Liver (tissue), 9 donors: ENCODE measurements around the gene HFM1. TPM values are rescaled to one million over a fixed set of nuclear protein-coding genes. Genes with fewer than 3 reads are reported as not detected.

Source experiments
- DNase-seq: peaks from one replicate; pipeline ENCODE4 v3.0.0-alpha.2; 2017; ENCODE audit warnings: low spot score
- H3K27ac ChIP-seq, 2 donors: one replicate each; pipeline ENCODE4 v1.7.0; 2013; ENCODE audit warnings: inconsistent platforms in 2 of 2, low read length in 2 of 2, control low read depth in 1 of 2, low read depth in 1 of 2, mild to moderate bottlenecking in 1 of 2
- H3K27me3 ChIP-seq, 4 donors: one replicate each; pipeline versions ENCODE4 v1.6.1 to v1.7.0; 2013; ENCODE audit warnings: low read length in 3 of 4, inconsistent platforms in 1 of 4, mild to moderate bottlenecking in 1 of 4, moderate library complexity in 1 of 4; ENCODE audit not compliant: control insufficient read depth in 4 of 4, insufficient read depth in 4 of 4
- H3K36me3 ChIP-seq, 4 donors: one replicate each; pipeline versions ENCODE4 v1.6.1 to v1.7.0; 2013; ENCODE audit warnings: low read length in 3 of 4, mild to moderate bottlenecking in 3 of 4, low read depth in 1 of 4, moderate library complexity in 1 of 4; ENCODE audit not compliant: control insufficient read depth in 4 of 4, insufficient read depth in 3 of 4
- H3K4me1 ChIP-seq, 4 donors: one replicate each; pipeline versions ENCODE4 v1.6.1 to v1.7.0; 2013; ENCODE audit warnings: low read length in 3 of 4, mild to moderate bottlenecking in 3 of 4, moderate library complexity in 1 of 4; ENCODE audit not compliant: control insufficient read depth in 4 of 4, insufficient read depth in 4 of 4
- H3K4me3 ChIP-seq, 3 donors: one replicate each; pipeline versions ENCODE4 v1.6.1 to v1.7.0; 2013; ENCODE audit warnings: low read length in 3 of 3, control low read depth in 1 of 3, low read depth in 1 of 3, mild to moderate bottlenecking in 1 of 3
- H3K9ac ChIP-seq, 2 donors: one replicate each; pipeline ENCODE4 v1.7.0; 2013; ENCODE audit warnings: low read length in 2 of 2, mild to moderate bottlenecking in 2 of 2, moderate library complexity in 2 of 2, control low read depth in 1 of 2, low read depth in 1 of 2
- H3K9me3 ChIP-seq, 4 donors: one replicate each; pipeline versions ENCODE4 v1.6.1 to v1.7.0; 2013; ENCODE audit warnings: low read length in 3 of 4; ENCODE audit not compliant: control insufficient read depth in 4 of 4
- EGR1 ChIP-seq, 2 donors: IDR thresholded peaks; 2 replicates each; pipeline ENCODE4 v1.6.1; 2016 to 2018; ENCODE audit warnings: antibody characterized with exemption in 2 of 2, low read depth in 2 of 2
- FOXA1 ChIP-seq: IDR thresholded peaks from 2 replicates; pipeline ENCODE4 v1.6.1; 2016; ENCODE audit warnings: antibody characterized with exemption
- FOXA2 ChIP-seq: IDR thresholded peaks from 2 replicates; pipeline ENCODE4 v1.6.1; 2016; ENCODE audit warnings: antibody characterized with exemption
- GABPA ChIP-seq, 2 donors: IDR thresholded peaks in 1 of 2; conservative IDR thresholded peaks in 1 of 2; 2 replicates each; pipeline ENCODE4 v1.6.1; 2016; ENCODE audit warnings: antibody characterized with exemption in 2 of 2, mild to moderate bottlenecking in 1 of 2, moderate library complexity in 1 of 2
- HNF4G ChIP-seq: IDR thresholded peaks from 2 replicates; pipeline ENCODE4 v1.6.1; 2016; ENCODE audit warnings: antibody characterized with exemption
- JUND ChIP-seq, 2 donors: IDR thresholded peaks; 2 replicates each; pipeline ENCODE4 v1.6.1; 2016; ENCODE audit warnings: antibody characterized with exemption in 2 of 2
- NR2F2 ChIP-seq: IDR thresholded peaks from 2 replicates; pipeline ENCODE4 v1.6.1; 2016; ENCODE audit warnings: antibody characterized with exemption
- RAD21 ChIP-seq, 2 donors: IDR thresholded peaks; 2 replicates each; pipeline ENCODE4 v1.6.1; 2016; ENCODE audit warnings: antibody characterized with exemption in 2 of 2, mild to moderate bottlenecking in 2 of 2
- RXRA ChIP-seq, 2 donors: IDR thresholded peaks; 2 replicates each; pipeline ENCODE4 v1.6.1; 2017 to 2018; ENCODE audit warnings: antibody characterized with exemption in 2 of 2, mild to moderate bottlenecking in 1 of 2
- SP1 ChIP-seq: IDR thresholded peaks from 2 replicates; pipeline ENCODE4 v1.6.1; 2018; ENCODE audit warnings: antibody characterized with exemption, mild to moderate bottlenecking
- TAF1 ChIP-seq: conservative IDR thresholded peaks from 2 replicates; pipeline ENCODE4 v1.6.1; 2016; ENCODE audit warnings: antibody characterized with exemption, mild to moderate bottlenecking
- YY1 ChIP-seq: IDR thresholded peaks from 2 replicates; pipeline ENCODE4 v1.6.1; 2016; ENCODE audit warnings: antibody characterized with exemption, mild to moderate bottlenecking
- WGBS: extraction: QIAGEN DNeasy Blood & Tissue Kit; methylation state at CpG from one replicate; pipeline ENCODE4 v1.1.7; 2013; 5-methylcytosine and 5-hydroxymethylcytosine counted together
- polyA plus RNA-seq, 2 donors: library from polyadenylated mRNA; stranded (reverse) in 1 of 2; unstranded in 1 of 2; fragments of 200-250 nt in 1 of 2; fragments of >200 nt in 1 of 2; fragmentation: Nextera tagmentation in 1 of 2; extraction: Ambion mirVana in 1 of 2; gene quantifications; one replicate each; pipeline versions ENCODE4 v1.2.1 to v1.2.3, GENCODE V29; 2013 to 2015
- total RNA-seq, 2 donors: library from RNA; depleted of rRNA; stranded (reverse); fragments of >200 nt; gene quantifications; one replicate each; pipeline ENCODE4 v1.2.3, GENCODE V29; 2014
- TF ChIP-seq, protein P1 (sequence below): IDR thresholded peaks from 2 replicates; pipeline ENCODE4 v1.6.1; 2016; ENCODE audit warnings: antibody characterized with exemption
- TF ChIP-seq, protein P2 (sequence below): fragments of 150-350 bp; IDR thresholded peaks from 2 replicates; pipeline ENCODE4 v1.5.1; 2017; ENCODE audit warnings: improper control_type of control experiment, low read depth, low read length; ENCODE audit not compliant: missing input control
- TF ChIP-seq, protein P3 (sequence below): IDR thresholded peaks from 2 replicates; pipeline ENCODE4 v1.6.1; 2016; ENCODE audit warnings: antibody characterized with exemption, mild to moderate bottlenecking
- TF ChIP-seq, protein P4 (sequence below): IDR thresholded peaks from 2 replicates; pipeline ENCODE4 v1.6.1; 2016; ENCODE audit warnings: antibody characterized with exemption
- TF ChIP-seq, protein P5 (sequence below): IDR thresholded peaks from 2 replicates; pipeline ENCODE4 v1.6.1; 2016; ENCODE audit warnings: antibody characterized with exemption
- donor health status: healthy.
- donor health status: healthy.
- donor health status: healthy.
- donor health status: healthy.
- donor health status: healthy.

HFM1 gene
- total and polyA plus RNA-seq, 4 donors = 0.01 to 2.8 (median 0.29) TPM

DNA sequence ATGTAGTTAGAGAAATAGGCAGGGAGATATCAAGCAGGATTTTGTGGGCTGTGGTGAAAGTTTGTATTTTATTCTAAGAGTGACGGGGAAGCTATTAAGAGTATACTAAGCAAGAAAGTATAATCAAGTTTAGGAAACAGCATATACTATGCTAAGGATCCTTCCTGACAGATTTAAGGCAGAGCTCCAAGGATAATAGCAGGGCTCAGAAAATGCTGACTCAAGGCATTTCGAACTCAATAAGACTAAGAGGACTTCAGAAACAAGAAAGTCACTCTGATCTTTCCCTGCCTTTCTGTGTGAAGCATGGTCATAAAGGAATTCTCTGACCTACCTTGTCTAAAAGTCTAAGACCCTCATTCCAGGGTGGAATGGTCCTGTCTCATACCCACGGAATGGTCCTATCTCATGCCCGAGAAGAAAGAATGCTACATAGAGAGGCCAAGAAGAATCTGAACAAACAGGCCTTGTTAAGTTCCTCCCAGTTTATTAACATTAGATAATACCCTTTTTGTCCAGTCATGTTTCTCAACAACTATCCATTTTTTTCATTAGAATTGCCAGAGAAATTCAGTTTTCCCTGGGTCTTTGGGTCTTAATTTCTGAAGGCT lies 59.1 kb downstream of the HFM1 start (continued):
- no peak for TF ChIP-seq TAF1
- TF ChIP-seq FOXA1 = no peak

DNA sequence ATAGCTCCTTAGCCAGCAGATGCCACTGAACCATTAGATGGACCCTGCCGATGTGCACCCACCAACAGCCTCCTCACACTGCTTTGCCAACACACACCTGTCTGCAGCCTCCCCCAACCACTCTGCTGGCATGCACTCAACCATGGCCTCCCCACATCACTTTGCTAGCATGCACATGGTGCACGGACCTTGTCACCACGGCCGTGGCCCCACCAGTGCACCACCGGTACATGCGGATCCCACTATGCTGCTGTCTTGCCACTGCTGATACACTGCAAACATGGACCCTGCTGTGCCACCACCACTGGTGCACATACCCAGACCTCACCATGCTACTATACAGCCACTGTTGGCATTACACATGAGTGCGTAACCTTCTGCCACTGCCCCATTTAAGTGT lies 66.1 kb downstream of the HFM1 start:
- Histone ChIP-seq H3K27ac (no peak overlapping the region), H3K36me3 (no peaks in the 10 kb centered on the region), H3K9ac (no peak overlapping the region), H3K9me3 (no peaks in the 10 kb centered on the region), H3K4me1 (no peaks in the 10 kb centered on the region), H3K4me3 (no peak overlapping the region), H3K27me3 (no peaks in the 10 kb centered on the region)
- DNase-seq = no peak
- TF ChIP-seq, protein P1, sequence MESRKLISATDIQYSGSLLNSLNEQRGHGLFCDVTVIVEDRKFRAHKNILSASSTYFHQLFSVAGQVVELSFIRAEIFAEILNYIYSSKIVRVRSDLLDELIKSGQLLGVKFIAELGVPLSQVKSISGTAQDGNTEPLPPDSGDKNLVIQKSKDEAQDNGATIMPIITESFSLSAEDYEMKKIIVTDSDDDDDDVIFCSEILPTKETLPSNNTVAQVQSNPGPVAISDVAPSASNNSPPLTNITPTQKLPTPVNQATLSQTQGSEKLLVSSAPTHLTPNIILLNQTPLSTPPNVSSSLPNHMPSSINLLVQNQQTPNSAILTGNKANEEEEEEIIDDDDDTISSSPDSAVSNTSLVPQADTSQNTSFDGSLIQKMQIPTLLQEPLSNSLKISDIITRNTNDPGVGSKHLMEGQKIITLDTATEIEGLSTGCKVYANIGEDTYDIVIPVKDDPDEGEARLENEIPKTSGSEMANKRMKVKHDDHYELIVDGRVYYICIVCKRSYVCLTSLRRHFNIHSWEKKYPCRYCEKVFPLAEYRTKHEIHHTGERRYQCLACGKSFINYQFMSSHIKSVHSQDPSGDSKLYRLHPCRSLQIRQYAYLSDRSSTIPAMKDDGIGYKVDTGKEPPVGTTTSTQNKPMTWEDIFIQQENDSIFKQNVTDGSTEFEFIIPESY = no peak
- no peak for TF ChIP-seq NR2F2
- TF ChIP-seq FOXA2 = no peak
- no peak for TF ChIP-seq JUND (IDR thresholded peaks at IDR 0.05)
- WGBS = 96% methylated on average over 7 of the region's 7 CpGs

DNA sequence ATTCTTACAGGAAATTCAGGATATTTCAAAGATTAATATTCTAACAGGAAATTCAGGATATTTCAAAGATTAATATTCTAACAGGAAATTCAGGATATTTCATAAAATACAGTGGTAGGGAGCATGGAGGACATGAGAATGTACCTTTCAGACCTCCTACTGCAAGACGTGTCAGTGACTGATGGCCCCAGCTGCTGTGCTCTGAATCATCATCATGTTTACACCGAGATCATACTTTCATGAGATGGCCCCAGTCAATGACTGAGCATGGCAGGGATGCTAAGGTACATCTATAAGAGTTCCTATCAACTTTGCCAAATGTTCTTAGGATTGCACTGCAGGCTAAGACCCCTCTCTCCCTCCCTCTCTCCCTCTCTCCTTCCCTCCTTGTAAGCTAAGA lies 69.0 kb downstream of the HFM1 start:
- WGBS = 75% methylated on average over 2 of the region's 2 CpGs
- H3K9ac ChIP-seq = no peak overlapping the region
- H3K4me3 ChIP-seq = no peak overlapping the region
- H3K9me3 ChIP-seq = no peaks in the 10 kb centered on the region
- DNase-seq = no peak
- no peak overlapping the region for H3K27ac ChIP-seq
- no peaks in the 10 kb centered on the region for H3K4me1 ChIP-seq
- TF ChIP-seq FOXA1 = no peak
- TF ChIP-seq, protein P2, sequence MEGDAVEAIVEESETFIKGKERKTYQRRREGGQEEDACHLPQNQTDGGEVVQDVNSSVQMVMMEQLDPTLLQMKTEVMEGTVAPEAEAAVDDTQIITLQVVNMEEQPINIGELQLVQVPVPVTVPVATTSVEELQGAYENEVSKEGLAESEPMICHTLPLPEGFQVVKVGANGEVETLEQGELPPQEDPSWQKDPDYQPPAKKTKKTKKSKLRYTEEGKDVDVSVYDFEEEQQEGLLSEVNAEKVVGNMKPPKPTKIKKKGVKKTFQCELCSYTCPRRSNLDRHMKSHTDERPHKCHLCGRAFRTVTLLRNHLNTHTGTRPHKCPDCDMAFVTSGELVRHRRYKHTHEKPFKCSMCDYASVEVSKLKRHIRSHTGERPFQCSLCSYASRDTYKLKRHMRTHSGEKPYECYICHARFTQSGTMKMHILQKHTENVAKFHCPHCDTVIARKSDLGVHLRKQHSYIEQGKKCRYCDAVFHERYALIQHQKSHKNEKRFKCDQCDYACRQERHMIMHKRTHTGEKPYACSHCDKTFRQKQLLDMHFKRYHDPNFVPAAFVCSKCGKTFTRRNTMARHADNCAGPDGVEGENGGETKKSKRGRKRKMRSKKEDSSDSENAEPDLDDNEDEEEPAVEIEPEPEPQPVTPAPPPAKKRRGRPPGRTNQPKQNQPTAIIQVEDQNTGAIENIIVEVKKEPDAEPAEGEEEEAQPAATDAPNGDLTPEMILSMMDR = no peak
- no peak for TF ChIP-seq FOXA2
- TF ChIP-seq RAD21 (IDR thresholded peaks at IDR 0.05) = no peak
- TF ChIP-seq, protein P3, sequence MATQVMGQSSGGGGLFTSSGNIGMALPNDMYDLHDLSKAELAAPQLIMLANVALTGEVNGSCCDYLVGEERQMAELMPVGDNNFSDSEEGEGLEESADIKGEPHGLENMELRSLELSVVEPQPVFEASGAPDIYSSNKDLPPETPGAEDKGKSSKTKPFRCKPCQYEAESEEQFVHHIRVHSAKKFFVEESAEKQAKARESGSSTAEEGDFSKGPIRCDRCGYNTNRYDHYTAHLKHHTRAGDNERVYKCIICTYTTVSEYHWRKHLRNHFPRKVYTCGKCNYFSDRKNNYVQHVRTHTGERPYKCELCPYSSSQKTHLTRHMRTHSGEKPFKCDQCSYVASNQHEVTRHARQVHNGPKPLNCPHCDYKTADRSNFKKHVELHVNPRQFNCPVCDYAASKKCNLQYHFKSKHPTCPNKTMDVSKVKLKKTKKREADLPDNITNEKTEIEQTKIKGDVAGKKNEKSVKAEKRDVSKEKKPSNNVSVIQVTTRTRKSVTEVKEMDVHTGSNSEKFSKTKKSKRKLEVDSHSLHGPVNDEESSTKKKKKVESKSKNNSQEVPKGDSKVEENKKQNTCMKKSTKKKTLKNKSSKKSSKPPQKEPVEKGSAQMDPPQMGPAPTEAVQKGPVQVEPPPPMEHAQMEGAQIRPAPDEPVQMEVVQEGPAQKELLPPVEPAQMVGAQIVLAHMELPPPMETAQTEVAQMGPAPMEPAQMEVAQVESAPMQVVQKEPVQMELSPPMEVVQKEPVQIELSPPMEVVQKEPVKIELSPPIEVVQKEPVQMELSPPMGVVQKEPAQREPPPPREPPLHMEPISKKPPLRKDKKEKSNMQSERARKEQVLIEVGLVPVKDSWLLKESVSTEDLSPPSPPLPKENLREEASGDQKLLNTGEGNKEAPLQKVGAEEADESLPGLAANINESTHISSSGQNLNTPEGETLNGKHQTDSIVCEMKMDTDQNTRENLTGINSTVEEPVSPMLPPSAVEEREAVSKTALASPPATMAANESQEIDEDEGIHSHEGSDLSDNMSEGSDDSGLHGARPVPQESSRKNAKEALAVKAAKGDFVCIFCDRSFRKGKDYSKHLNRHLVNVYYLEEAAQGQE = no peak
- TF ChIP-seq, protein P4, sequence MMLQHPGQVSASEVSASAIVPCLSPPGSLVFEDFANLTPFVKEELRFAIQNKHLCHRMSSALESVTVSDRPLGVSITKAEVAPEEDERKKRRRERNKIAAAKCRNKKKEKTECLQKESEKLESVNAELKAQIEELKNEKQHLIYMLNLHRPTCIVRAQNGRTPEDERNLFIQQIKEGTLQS = no peak
- no peak for TF ChIP-seq RXRA (IDR thresholded peaks at IDR 0.05)
- no peak for TF ChIP-seq NR2F2
- TF ChIP-seq TAF1 = no peak
- TF ChIP-seq GABPA (IDR thresholded peaks at IDR 0.05 in 1 of 2, conservative IDR thresholded peaks at IDR 0.05 in 1 of 2) = no peak
- TF ChIP-seq EGR1 (IDR thresholded peaks at IDR 0.05; ENCODE audit: low read depth in 2 of 2) = no peak
- no peak for TF ChIP-seq HNF4G
- TF ChIP-seq SP1 = no peak
- TF ChIP-seq, protein P5, sequence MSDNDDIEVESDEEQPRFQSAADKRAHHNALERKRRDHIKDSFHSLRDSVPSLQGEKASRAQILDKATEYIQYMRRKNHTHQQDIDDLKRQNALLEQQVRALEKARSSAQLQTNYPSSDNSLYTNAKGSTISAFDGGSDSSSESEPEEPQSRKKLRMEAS = no peak
- TF ChIP-seq YY1 = no peak
- H3K27me3 ChIP-seq = no peaks in the 10 kb centered on the region
- no peaks in the 10 kb centered on the region for H3K36me3 ChIP-seq
